Central memory CD8-positive, alpha-beta T cell (primary cell): ENCODE data around the gene LRMDA.

Source experiments
- ATAC-seq: fragments of 150-1000 bp; cut with Tn5 transposase; replicated peaks from 2 replicates; pipeline ENCODE4 v1.10.0; 2022; ENCODE audit warnings: mild to moderate bottlenecking, moderate FRiP score, moderate number of reproducible peaks; ENCODE audit not compliant: poor library complexity, severe bottlenecking; ENCODE audit errors: extremely low read depth
- DNase-seq, 2 donors: peaks; one replicate each; pipeline ENCODE4 v3.0.0; 2021; ENCODE audit warnings: low spot score in 2 of 2
- H3K27ac Mint-ChIP-seq: one replicate; pipeline ENCODE4 v1.8.0; 2022; ENCODE audit warnings: low read depth, mild to moderate bottlenecking, moderate library complexity, mixed read lengths
- H3K27me3 Mint-ChIP-seq: one replicate; pipeline ENCODE4 v1.8.0; 2022; ENCODE audit warnings: mixed read lengths
- H3K36me3 Mint-ChIP-seq: one replicate; pipeline ENCODE4 v1.8.0; 2022; ENCODE audit warnings: mild to moderate bottlenecking, moderate library complexity, mixed read lengths; ENCODE audit not compliant: insufficient read depth
- H3K4me1 Mint-ChIP-seq: one replicate; pipeline ENCODE4 v1.8.0; 2022; ENCODE audit warnings: mixed read lengths
- H3K4me3 Mint-ChIP-seq: one replicate; pipeline ENCODE4 v1.8.0; 2022; ENCODE audit warnings: mild to moderate bottlenecking, moderate library complexity, mixed read lengths
- H3K9me3 Mint-ChIP-seq: one replicate; pipeline ENCODE4 v1.8.0; 2022; ENCODE audit warnings: mixed read lengths

The LRMDA gene

GRCh38 chr10:76177936-76178335, 746.5 kb downstream of the LRMDA start:
- Mint-ChIP-seq H3K27ac (no peak overlapping the region), H3K27me3 (no peaks in the 10 kb centered on the region), H3K36me3 (no peaks in the 10 kb centered on the region), H3K4me1 (no peaks in the 10 kb centered on the region), H3K9me3 (peaks cover 5% of the 10 kb centered on the region), H3K4me3 (no peak overlapping the region)
- ATAC-seq: no peak
- no peak for DNase-seq

DNA sequence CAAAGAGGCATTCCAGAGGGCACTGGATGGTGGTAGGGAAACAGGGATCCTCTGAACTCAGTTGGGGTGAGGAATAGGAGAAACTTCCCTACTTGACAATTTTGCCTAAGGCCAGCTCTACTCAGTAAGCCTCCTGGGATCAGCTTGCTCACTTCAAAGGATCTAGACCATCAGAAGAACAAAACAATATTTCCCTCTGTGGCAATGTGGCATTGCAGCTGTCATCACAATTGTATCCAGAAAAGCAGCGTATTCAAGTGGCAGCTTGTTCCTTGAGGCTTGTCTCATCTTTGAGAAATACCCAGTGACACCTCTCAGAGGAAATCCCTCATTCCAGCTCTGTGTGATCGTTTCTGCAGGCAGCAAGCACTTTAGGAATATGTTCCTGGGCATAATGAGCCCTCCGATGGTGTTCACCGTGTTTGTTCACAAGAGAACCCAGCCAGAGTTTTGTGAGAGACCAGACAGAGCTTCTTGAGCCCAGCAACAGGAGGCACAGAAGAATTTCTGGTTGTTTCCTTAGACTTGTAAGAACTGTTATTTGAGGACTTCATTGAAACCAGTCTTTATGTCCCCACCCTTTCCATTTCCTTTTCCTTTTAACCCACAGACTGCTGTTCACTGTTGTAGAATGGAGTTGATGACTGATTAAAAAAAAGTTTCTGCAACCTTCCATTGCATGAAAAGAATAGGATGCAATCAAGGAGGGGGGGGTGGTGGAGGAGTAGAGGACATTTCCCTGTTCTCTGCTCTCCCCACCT, 747.3 kb downstream of the LRMDA start:
- DNase-seq (no peak), ATAC-seq (no peak)
- H3K36me3 Mint-ChIP-seq: no peaks in the 10 kb centered on the region
- H3K9me3 Mint-ChIP-seq: peaks cover 5% of the 10 kb centered on the region
- H3K4me3 Mint-ChIP-seq: no peak overlapping the region
- no peak overlapping the region for H3K27ac Mint-ChIP-seq
- H3K4me1 Mint-ChIP-seq: no peaks in the 10 kb centered on the region
- no peaks in the 10 kb centered on the region for H3K27me3 Mint-ChIP-seq

DNA sequence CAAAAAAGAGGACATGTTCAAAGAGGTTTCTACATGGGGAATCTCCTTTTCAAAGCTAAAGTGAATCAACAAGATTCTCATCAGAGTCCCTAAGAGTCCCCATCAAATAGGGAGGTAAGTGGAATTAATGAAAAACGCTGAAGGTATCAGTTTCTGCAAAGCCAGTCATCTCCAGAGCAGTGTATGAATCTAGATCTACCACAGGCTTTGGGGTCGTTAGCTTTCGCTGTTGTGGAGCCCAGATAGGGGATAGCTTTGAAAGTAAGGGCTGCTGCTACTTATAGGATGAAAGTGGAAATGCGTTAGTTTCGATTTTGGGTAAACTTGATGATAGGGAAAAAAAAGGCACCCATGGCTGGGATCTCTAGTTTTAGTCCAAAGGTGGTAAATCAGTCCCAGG, 748.4 kb downstream of the LRMDA start:
- no peaks in the 10 kb centered on the region for H3K4me1 Mint-ChIP-seq
- H3K27ac Mint-ChIP-seq: no peak overlapping the region
- H3K9me3 Mint-ChIP-seq: peaks cover 5% of the 10 kb centered on the region
- no peak overlapping the region for H3K4me3 Mint-ChIP-seq
- H3K27me3 Mint-ChIP-seq: no peaks in the 10 kb centered on the region
- ATAC-seq (no peak), DNase-seq (no peak)
- no peaks in the 10 kb centered on the region for H3K36me3 Mint-ChIP-seq

DNA sequence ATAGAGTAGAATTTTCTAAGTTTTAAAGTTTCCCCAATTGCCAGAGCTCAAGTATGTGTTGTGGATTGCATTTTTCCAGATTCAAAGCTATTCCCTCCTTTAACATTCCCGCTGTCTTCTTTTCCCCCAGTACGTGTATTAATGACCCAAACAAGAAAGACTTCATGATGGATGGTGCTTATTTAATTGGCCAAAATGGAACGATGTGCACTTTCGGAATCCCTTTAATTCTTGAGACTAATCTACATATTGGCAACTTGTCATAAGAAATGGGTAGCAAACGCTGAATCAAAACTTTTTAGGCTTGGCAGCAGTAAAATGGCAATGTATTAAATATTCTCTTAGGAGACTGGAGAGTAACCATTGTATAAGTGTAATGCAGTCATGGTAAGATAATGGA, 753.2 kb downstream of the LRMDA start:
- Mint-ChIP-seq H3K27me3 (no peaks in the 10 kb centered on the region), H3K27ac (no peak overlapping the region), H3K36me3 (no peaks in the 10 kb centered on the region), H3K9me3 (no peaks in the 10 kb centered on the region), H3K4me3 (no peak overlapping the region), H3K4me1 (no peaks in the 10 kb centered on the region)
- ATAC-seq (no peak), DNase-seq (no peak)

GRCh38 chr10:76185471-76186301, 754.3 kb downstream of the LRMDA start:
- H3K4me1 Mint-ChIP-seq: no peaks in the 10 kb centered on the region
- DNase-seq: no peak
- no peaks in the 10 kb centered on the region for H3K27me3 Mint-ChIP-seq
- no peak overlapping the region for H3K27ac Mint-ChIP-seq
- H3K4me3 Mint-ChIP-seq: no peak overlapping the region
- no peaks in the 10 kb centered on the region for H3K9me3 Mint-ChIP-seq
- no peaks in the 10 kb centered on the region for H3K36me3 Mint-ChIP-seq
- no peak for ATAC-seq

DNA sequence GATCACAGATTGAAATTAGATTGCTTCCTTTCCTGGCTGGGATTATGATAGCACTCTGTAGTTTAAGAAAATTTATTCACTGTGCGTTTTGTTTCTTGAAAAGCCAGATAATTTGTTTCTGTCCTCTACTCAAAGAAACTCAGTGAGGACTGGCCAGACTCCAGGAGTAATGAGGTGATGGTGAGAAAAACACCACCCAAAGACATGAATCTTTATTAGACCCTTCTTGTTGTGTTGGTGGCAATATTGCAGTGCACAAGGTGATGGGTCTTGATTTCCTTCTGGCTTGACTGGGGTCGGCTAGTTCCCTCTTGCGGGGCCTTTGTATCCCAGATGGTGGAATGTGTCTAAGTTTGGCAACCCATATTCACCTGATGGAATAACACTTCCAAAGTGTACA, 756.8 kb downstream of the LRMDA start:
- H3K9me3 Mint-ChIP-seq: peaks cover 5% of the 10 kb centered on the region
- no peaks in the 10 kb centered on the region for H3K36me3 Mint-ChIP-seq
- no peak overlapping the region for H3K27ac Mint-ChIP-seq
- H3K4me1 Mint-ChIP-seq: no peaks in the 10 kb centered on the region
- ATAC-seq (no peak), DNase-seq (no peak)
- H3K4me3 Mint-ChIP-seq: no peak overlapping the region
- no peaks in the 10 kb centered on the region for H3K27me3 Mint-ChIP-seq

- Mint-ChIP-seq H3K36me3 (no peaks in the 10 kb centered on the region), H3K4me3 (no peak overlapping the region)
Observed at GRCh38 chr10:76190634-76191270, 759.3 kb downstream of the LRMDA start.

DNA sequence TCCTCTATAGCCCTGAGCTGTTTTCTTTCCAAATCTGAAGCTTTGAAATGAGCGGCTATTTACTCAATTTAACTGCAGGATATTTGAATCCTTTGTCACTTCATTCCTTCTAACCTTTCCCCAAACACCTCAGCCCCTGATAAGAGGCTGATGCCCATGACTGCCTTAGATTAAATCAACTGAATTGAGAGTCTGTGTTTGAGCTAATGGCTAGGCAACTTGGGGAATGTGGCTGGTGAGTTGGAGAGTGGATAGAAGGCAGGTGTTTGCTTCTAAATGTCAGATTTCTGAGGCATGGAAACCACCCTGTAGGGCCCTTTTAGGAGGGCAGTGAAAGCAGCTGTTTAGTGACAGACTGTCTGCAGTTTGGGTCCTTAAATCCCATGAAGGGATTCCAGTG, 759.9 kb downstream of the LRMDA start:
- DNase-seq (no peak), ATAC-seq (no peak)
- H3K36me3 Mint-ChIP-seq: no peaks in the 10 kb centered on the region
- H3K9me3 Mint-ChIP-seq: peaks cover 13% of the 10 kb centered on the region
- H3K27ac Mint-ChIP-seq: no peak overlapping the region
- H3K4me1 Mint-ChIP-seq: no peaks in the 10 kb centered on the region
- H3K27me3 Mint-ChIP-seq: no peaks in the 10 kb centered on the region
- H3K4me3 Mint-ChIP-seq: no peak overlapping the region

More at GRCh38 chr10:76190634-76191270, 759.3 kb downstream of the LRMDA start:
- H3K9me3 Mint-ChIP-seq: peaks cover 13% of the 10 kb centered on the region
- no peak for ATAC-seq
- no peak overlapping the region for H3K27ac Mint-ChIP-seq
- H3K27me3 Mint-ChIP-seq: no peaks in the 10 kb centered on the region
- no peaks in the 10 kb centered on the region for H3K4me1 Mint-ChIP-seq
- no peak for DNase-seq

GRCh38 chr10:76192151-76192550, 760.7 kb downstream of the LRMDA start:
- no peak overlapping the region for H3K4me3 Mint-ChIP-seq
- H3K4me1 Mint-ChIP-seq: no peaks in the 10 kb centered on the region
- no peak for DNase-seq
- peaks cover 13% of the 10 kb centered on the region for H3K9me3 Mint-ChIP-seq
- H3K36me3 Mint-ChIP-seq: no peaks in the 10 kb centered on the region
- ATAC-seq: no peak
- H3K27me3 Mint-ChIP-seq: no peaks in the 10 kb centered on the region
- no peak overlapping the region for H3K27ac Mint-ChIP-seq

DNA sequence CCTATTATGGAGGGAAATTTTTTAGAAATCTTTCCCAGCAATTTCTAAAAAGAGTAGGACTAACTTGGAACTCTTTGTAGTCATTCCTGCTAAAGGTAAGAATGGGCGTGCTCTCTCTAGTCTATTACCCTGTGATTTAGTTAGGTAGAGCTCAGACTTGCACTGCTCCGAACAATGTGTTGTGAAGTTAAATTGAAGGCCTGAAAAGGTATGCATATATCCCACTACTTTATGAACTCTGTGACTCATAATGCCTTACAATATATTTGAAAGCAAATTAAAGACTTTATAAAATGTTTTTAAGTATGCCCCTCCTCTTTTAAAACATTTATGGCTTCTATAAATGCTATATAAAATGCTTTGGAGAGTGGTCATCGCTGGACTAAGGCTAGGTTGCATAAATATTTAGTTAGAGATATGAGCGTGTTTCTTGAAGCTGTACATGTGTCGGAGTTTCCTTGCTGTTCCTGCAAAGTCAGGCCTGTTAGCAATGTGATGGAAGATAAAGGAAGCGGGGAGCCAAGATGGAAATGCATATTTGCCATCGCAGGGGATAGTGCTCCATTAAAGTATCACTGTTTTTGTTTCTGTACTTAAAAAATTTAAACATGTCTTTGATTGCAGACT, 761.4 kb downstream of the LRMDA start:
- no peaks in the 10 kb centered on the region for H3K36me3 Mint-ChIP-seq
- H3K27ac Mint-ChIP-seq: no peak overlapping the region
- DNase-seq (no peak), ATAC-seq (no peak)
- no peaks in the 10 kb centered on the region for H3K4me1 Mint-ChIP-seq
- H3K4me3 Mint-ChIP-seq: no peak overlapping the region
- H3K9me3 Mint-ChIP-seq: peaks cover 13% of the 10 kb centered on the region
- no peaks in the 10 kb centered on the region for H3K27me3 Mint-ChIP-seq

DNA sequence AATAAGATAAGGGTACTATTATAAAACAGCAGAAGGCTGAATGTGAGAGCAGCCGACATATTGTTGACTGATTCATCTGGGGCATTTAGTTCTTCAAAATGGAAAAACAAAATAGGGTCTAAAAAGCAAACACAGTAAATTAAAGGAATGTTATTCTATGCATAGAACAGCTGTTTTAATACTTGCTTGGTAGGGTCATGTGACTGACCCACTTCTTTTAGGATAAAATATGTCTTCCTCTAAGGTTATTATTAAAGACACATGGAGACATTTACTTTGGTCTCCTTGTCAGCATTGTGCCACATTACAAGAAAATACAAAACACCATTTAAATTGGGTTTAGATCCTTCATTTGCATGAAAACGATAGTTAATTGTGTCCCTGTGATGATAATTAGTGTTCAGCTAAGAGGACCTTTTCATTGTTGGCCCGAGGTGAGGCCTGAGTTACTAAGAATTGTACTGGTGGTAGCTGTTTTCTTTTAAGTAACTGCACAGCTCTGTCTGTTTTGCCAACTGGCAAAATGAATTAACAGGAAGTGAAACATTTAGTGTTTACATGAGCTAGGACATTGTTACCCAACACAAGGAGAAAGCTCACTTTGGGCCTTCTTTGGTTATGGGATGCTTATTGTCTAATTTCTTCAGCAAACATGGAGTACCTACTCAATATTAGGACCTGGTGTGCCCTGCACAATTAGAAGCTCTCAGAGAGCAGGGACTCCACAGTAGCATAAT, 764.4 kb downstream of the LRMDA start:
- H3K9me3 Mint-ChIP-seq: peaks cover 13% of the 10 kb centered on the region
- no peaks in the 10 kb centered on the region for H3K4me1 Mint-ChIP-seq
- ATAC-seq (no peak), DNase-seq (no peak)
- H3K27me3 Mint-ChIP-seq: no peaks in the 10 kb centered on the region
- no peak overlapping the region for H3K4me3 Mint-ChIP-seq
- no peak overlapping the region for H3K27ac Mint-ChIP-seq
- H3K36me3 Mint-ChIP-seq: no peaks in the 10 kb centered on the region

- H3K27me3 Mint-ChIP-seq: no peaks in the 10 kb centered on the region
Observed at GRCh38 chr10:76197293-76197692, 765.9 kb downstream of the LRMDA start.

More at GRCh38 chr10:76197293-76197692, 765.9 kb downstream of the LRMDA start:
- H3K27ac Mint-ChIP-seq: no peak overlapping the region
- DNase-seq: no peak
- no peaks in the 10 kb centered on the region for H3K36me3 Mint-ChIP-seq
- no peaks in the 10 kb centered on the region for H3K4me1 Mint-ChIP-seq
- no peak for ATAC-seq
- H3K9me3 Mint-ChIP-seq: peaks cover 13% of the 10 kb centered on the region
- H3K4me3 Mint-ChIP-seq: no peak overlapping the region
